ENCODE data around the gene FCN2.

The FCN2 gene

DNA sequence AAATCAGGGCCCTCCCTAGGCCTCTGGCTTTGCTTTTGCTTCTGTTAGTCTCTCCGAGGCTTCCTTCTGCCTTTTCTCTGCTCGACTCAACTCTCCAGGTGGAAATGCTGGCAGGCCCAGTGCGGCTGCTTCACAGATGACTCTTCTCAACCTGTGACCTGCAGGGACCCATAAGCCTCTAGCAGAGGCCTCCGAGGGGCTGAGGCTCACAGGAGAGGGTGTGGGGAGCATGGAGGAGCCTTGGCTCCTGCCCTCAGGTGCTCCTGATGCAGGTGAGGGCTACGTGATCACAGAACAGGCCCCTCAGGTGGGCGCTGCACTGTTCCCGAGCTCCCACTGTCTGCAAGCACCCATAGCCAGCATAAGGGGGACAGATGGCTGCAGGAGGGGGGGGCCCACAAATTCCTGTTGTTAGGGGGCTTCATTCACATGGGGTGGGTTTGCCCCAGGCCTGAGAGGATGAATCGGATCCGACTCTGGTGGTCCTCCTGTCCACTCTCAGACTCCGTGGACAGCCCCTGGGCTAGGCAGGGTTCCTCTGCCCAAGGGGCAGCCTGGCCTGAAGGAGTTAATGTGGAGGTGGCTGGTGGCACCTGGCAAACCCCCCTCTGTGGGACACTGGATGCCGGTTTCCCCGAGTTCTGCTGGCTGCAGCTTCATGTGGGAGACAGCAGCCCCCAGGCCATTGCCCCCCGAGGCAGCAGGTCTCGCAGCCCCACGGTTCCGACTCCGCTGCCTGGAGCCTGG lies 10.9 kb upstream of the FCN2 start:
- no peak for DNase-seq

DNA sequence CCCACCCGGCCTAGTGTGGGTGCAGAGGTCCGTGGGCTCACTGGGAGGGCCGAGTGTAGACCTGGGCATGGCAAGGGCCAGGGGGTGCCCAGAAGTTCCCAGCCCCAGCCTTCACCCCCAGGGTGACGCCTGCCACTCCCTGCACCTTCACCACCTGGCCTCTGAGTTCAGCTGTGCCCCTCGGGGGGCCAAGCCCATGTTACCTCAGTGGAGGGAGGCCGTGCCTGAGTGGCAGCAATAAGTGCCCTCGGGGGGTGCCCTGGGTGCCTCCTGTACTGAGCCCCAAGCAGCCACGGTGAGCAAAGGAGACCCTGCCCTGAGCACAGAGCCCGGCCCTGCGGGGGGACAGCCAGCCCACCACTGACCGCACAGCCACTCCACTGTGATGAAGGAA lies 10.3 kb upstream of the FCN2 start:
- no peak for DNase-seq

DNA sequence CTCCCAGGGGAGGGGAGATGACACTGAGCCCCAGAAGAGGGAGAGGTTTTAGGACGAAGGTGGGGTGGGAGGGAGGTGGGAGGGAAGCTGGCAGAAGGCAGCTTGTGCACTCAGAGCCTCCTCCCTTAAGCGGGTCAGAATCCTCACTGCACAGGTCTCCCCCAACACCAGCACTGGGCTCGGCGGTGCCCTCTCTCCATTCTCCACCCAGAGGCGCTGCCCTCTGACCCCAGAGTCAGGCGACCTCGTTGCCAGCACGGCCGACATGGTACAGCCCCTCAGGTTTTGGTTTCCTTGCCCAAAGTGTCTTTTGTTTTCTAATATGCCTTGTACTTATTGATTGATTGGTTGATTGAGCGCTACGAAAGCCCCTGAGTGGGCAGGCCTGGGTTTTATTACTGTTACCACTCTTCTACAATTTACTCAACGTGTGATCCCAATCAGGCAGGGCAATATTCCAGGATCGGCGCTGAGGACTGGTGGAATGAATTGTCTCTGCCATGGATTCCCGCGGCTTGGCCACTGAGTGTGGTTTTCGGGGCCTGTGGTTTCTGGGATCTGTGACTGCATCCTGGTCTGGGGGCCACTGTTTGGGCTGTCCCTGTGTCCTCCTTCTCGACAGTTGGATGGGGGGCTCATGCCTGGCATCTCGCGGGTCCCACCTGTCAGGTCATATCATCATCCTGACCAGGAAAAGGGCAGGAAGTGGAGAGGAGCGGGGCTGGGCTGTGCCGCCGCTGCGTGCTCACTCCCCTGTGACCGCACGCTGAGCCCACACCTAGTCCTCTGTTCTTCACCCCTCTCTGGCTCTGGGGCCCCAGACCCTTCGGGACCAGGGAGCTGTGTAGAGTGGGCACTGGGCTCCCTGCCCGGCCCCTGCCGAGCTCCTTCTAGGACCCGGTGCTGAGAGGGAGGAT lies 9.6 kb upstream of the FCN2 start:
- DNase-seq = no peak

DNA sequence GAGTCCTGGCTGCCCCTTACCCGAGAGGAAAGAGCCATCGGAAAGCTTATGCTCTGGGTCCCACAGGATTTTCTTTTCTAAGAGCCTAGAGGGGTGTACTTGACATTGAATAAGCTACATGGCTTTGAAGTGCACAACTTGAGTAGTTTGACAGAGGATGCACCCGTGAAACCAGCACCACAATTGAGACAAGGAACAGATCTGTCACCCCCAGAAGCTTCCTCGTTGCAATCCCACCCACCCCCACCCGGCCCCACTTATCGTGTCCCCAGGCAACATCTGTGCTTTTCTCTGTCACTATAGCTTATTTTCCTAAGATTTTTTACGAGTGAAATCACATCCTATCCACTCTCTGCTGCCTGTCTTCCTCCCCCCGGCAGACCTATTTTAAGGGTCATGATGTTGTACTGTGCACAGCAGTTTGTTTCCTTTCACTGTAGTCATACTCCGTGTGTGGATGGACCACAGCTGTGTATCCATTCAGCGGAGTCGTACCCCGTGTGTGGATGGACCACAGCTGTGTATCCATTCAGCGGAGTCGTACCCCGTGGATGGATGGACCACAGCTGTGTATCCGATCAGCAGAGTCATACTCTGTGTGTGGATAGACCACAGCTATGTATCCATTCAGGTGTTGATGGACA lies 8.8 kb upstream of the FCN2 start:
- no peak for DNase-seq

DNA sequence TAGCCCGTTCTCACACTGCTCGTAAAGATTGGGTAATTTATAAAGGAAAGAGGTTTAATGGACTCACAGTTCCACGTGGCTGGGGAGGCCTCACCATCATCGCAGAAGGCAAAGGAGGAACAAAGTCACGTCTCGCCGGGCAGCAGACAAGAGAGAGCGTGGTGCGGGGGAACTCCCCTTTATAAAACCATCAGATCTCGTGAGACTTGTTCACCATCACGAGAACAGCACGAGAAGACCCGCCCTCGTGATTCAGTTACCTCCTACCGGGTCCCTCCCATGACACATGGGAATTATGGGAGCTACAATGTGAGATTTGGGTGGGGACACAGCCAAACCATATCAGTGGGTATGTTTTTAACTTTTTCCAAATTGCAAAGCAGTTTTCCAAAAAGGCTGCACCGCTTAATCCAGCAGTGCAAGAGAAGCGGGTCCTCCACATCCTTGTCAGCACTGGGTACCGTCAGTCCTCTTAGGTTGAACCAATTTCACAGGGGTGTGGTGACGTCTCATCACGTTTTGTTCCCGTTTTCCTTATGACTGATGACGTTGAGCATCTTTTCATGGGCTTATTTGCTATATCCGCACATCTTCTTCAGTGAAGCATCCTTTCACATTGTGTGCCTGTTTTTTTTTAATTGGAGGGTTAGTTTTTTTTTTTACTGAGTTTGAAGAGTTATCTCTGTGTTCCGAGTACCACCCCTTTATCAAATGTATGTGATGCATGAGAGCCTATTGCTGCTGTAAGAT lies 8.0 kb upstream of the FCN2 start:
- no peak for DNase-seq

DNA sequence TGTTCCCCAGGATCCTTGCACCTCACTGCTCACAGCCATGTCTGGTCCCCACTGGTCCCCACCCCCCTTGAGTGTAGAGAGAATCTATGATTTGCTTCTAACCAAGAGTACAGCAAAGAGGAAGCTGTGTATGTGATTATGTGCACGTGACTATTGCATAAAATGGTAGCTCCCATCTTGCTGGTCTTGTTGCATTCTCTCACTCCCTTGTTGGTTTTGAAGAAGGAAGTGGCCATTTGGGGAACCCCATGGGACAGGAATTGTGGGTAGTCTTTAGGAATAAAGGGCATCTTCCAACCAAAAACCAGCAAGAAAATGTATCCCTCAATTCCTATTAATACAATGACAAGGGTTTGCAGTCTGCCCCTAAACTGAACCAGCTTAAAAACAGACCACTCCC lies 5.2 kb upstream of the FCN2 start:
- DNase-seq = no peak

DNA sequence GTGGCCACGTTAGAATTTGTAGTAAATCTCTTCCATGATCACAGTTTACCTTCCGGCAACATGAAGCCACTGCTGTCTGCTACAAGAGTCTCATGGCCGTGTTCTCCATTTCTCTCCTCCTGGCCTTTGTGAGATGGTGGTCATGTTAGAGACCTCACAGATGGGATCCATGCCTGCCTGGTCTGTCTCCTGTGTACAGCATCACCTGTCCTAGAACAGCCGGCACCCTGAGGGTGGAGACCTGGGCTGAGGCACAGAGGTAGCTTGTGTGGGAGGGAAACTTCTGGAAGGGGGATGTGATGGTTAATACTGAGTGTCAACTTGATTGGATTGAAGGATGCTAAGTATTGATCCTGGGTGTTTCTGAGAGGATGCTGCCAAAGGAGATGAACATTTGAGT lies 3.1 kb upstream of the FCN2 start:
- no peak for DNase-seq

DNA sequence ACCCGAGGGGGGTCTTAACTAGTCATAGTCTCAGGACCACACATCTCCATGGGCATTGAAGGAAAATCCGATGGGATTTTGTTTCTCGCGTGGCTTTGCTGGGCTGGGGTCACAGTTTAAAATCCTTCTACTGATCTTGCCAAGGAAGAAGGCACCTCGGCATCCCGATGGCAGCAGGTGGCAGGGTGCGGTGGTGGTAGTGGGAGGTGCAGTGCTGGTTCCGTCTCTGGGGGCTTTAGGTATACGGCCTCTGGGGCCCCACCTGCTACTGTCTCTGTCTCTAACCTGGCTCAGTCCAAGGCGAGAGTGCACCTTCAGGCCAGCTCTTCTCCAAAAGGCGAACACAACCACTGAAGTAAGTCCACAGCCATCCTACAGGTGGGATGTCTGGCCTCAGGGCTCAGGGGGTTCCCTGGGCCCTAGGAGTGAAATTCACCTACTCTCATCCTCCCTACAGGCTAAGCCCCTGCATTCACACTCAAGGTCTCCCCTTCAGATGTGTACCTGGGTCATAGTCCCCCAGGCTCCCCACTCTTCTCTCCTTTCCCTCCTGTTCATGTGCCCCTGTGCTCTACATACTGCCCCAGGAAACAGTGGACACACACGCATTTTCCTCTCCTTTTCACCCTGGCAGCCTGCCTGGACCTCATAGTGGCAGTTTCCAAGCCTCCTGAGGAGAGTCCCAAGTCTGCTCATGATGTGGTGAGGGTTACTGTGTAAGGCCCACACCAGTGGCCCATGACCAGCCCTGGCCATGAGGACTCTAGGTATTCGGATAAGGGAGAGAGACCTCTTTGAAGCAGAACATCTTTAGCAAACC lies 736 bp upstream of the FCN2 start:
- no peak for DNase-seq

DNA sequence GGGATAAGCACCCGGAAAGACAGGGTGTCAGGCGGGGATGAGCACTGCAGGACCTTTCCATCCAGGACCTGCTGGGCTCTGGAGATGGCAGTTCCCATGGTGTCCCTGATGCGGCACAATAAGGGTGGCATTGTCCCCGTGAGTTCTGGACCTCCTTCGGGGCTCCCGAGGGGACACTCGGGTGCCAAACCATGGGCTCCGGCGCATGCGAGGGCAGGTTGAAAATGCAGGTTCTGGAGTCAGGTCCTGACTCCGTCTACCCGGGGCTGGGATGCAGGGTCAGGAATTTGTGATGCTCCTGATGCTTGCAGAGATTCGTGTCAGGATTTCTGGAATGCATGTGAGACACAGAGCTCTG lies 682 bp downstream of the FCN2 start:
- no peak for DNase-seq

DNA sequence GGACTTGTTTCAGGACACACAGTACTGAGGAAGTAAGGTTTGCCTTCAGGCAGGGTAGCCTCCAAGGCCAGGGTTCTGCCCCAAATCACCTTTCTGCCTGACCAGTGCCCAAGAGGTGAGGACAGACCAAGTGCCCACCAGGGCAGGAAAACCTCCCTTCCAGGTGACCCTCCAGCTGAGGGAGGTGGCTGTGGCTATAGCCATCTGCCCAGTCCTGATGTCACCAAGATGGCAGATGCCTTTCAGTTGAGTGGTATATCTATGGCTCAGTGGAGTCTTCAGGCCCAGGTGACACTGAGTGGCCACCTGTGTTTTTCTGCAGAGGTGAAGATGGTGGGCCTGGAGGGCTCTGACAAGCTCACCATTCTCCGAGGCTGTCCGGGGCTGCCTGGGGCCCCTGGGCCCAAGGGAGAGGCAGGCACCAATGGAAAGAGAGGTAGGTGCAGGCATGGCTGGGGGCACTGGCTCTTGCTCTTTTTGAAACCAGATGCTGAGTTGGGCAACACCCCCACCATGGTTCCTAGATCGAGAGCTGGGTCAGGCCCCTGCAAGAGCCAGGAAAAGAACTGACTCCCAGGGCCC lies 1.7 kb downstream of the FCN2 start:
- DNase-seq = no peak

DNA sequence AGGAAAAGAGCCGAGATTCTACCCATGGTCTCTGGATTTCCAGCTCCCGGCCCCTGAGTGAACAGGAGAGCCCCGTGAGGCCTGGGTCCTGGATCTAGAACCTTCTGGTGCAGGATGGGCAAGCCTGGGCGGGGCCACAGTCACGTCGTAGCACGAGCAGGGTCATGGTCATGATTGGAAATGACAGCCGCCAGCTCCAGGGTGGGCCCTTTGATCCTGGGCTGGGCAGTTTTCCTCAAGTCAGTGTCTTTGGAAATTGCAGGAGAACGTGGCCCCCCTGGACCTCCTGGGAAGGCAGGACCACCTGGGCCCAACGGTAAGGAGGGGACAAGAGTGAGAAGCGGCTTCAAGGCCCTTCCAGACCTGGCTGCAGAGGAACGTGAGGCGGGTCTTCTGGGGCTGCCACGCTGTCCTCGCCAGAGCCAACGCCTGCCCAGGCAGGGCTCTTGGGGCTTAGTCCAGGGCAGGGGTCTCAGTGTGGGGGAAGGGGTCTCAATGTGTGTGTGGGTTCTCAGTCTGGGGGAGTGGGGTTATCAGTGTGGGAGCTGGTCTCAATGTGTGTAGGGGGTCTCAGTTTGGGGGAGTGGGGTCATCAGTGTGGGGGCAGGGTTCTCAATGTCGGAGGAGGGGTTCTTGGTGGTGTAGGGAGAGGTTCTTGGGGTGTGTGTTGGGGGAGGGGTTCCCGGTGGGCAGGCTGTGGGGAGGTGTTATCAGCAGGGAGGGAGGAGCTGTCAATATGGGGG lies 2.6 kb downstream of the FCN2 start:
- no peak for DNase-seq

DNA sequence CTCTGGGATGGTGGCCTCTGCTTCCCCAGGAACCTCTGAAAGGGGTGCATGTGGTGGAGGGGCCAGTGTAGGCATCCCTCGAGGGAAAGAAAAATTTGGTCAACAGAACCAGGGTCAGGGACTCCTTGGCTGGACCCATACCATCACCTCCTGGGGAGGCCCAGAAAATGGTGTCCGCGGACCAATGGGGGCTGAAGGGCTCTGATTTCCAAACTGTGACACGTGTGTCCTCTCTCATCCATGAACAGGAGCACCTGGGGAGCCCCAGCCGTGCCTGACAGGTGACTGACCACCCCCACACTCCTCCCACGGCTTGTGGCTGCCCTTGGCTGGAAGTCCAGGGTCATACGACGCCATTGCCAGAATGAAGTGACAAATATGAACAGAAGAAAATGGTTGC lies 3.9 kb downstream of the FCN2 start:
- no peak for DNase-seq

DNA sequence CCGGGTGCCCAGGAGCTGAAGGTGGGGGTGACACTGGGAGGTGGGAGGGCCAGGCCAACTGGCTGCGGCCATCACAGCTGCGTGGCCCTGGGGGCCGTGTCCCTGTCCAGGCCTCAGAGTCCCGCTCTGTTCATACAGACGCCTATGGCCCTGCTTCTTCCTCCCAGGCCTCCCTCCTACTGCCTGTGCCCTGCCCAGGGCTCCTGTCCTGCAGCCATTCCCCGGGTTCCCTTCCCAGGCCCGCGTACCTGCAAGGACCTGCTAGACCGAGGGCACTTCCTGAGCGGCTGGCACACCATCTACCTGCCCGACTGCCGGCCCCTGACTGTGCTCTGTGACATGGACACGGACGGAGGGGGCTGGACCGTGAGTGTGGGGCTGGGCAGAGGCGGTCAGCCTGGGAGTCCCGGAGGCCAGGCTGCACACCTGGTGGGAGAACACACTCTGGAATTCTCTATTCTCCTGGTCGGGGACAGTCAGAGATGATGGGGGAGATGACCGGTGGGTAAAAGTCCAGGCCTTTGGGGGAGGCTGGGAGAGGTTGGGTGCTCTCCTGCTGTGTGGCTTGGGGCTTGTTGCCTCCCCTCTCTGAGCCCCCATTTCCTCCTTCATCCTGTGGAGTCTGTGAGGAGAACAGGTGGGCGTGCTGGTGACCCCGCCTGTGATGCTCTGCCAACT lies 4.5 kb downstream of the FCN2 start:
- DNase-seq = no peak

DNA sequence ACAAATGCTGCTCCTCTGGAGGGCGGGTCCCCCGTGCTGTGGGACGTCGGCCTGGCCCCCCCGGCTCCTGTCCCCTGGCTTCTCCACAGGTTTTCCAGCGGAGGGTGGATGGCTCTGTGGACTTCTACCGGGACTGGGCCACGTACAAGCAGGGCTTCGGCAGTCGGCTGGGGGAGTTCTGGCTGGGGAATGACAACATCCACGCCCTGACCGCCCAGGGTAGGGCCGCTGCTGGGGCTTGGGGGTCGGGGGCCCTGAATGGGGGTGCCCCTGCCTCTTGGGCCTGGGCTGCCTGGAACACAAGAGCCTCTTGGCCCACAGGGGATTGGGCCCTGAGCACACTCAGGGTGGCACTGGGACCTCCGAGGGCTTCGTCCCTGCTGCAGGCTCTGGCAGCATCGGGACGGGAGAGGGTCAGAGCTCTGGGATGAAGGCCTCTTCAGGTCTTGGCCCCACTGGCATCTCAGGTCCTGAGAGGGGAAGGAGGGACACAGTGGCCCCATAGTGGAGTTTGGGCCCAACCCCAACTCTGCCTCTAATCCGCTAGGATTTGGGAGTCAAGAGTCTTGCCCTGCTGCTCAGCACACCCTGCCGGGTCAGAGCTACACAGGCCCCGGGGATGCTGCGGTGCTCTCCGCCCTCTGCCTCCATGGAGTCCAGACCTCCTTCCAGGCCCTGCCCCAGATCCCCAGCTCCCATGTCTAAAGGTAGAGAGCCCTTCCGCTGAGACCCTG lies 5.2 kb downstream of the FCN2 start:
- no peak for DNase-seq

DNA sequence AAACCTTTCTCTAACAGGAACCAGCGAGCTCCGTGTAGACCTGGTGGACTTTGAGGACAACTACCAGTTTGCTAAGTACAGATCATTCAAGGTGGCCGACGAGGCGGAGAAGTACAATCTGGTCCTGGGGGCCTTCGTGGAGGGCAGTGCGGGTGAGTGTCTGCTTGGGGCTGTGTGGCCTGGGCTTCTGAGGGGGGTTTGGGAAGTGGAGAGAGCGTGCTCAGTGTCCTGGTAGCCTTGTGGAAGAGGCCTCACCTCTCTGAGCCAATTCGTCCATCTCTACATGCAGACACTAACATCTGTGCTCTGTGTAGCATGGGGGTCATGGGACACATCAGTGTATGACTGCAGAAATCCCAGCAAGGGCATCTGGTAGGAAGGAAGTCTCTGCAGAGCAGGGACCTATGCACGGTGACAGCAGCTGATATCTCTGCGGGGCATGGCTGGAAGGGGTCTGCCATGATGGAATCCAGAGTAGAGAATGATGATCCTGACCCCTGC lies 5.9 kb downstream of the FCN2 start:
- DNase-seq = no peak

DNA sequence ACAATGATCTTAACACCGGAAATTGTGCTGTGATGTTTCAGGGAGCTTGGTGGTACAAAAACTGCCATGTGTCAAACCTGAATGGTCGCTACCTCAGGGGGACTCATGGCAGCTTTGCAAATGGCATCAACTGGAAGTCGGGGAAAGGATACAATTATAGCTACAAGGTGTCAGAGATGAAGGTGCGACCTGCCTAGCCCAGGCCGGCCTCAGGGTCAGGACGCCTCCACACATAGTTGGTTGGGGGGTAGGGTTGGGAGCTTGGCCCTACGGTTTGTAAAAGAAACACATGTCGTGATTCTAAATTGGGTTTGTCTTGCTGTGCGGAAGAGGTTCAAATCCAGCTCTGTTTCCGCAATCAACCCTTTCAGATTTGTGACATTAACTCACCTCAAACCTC lies 6.6 kb downstream of the FCN2 start:
- no peak for DNase-seq

DNA sequence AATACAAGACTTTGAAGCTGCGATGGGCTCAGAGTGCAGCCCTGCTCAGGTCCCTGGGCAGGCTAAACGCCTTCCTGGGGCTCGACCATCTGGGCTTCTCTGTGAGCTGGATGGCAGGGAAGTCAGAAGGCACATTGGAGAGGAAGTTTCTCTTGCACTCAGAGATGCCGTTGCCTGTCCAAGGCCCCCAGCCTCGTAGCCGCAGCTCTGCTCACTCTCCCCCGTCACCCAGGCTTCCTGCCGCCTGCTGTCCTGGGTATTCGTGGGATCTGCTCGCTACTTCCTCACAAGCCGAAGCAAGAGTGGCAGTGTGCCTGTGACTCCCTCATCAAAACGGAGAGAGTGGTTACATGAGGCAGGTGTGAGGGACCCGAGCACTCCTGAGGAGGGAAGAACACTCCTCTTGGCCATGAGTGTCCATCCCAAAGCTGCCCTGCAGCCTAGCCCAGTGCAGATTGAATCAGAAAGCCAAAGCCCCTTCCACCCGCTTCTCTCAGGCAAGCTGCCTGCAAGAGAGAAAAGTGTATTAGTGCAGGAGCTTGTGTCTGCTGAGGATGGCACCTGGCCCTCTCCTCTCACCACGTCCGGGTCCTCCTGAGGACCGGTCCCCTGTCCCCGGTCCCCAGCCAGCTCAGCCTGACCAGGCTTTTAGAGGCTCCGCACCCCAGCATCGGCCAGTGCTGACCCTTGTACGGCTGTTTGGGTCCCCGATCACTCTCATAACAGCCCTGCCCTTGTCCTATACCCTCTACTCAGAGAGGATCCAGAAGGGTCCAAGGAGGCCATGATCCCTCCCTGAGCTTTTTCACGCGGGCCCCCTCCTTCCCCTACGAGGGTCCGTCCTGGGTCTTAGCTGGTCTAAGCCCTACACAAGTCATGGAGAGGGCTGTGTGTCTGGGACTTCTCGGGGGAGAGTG lies 7.3 kb downstream of the FCN2 start:
- DNase-seq = no peak

DNA sequence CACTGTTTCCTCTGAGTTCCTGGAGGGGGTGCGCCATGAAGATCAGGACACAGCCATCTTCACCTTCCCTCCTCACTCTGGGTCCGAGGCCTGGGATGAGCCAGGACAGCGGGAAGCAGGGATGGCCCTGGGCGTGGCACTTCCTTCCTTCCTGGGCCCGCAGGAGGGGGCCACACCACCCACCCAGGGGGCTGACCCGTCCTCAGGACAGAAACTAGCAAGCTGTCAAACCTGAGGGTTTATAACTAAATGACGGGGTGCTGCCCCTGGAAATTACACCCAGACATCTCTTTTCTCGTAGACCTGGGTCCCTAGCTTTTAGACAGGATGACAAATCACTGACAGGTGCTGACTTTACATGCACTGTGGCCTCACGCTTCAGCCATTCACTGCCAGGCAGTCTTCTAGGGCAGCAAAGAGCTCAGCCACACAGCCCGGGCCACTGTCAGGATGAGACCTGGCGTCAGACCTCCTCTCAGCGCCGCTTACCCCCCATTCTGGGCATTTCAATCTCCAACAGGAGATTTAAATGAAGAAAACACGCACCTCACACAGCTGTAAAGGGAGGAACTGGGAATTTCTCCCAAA lies 8.1 kb downstream of the FCN2 start:
- DNase-seq = no peak

Data from stimulated activated naive CD4-positive, alpha-beta T cell (primary cell).